ENCODE measurements around the gene MIF.

DNA sequence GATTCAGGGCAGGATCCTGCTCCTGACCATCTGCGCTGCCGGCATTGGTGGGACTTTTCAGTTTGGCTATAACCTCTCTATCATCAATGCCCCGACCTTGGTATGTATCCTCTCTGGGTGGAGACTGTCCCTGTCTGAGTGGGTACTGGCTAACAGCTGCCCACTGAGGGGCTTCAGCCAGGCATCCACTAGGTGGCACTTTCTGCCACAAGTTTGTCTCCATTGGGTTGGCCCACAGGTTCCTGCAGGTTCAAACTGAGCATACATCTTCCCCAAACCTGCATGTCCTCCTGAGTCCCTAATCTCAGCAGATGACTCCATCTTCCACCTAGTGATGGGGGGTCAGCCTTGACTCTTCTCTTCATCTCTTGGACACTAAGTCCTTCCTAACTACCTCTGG is 32.1 kb upstream of the MIF start:
- TF ChIP-seq ZNF70 (CRISPR knock-in tag; IDR thresholded peaks at IDR 0.05) (no peak), ESRRG (CRISPR knock-in tag; IDR thresholded peaks at IDR 0.05) (no peak), ZC3H10 (CRISPR knock-in tag; IDR thresholded peaks at IDR 0.05) (no peak), RARB (CRISPR knock-in tag; IDR thresholded peaks at IDR 0.05) (no peak), CSDC2 (CRISPR knock-in tag; IDR thresholded peaks at IDR 0.05) (no peak), ZFP3 (CRISPR knock-in tag; IDR thresholded peaks at IDR 0.05) (no peak), GLIS3 (CRISPR knock-in tag; IDR thresholded peaks at IDR 0.05) (no peak), ZNF565 (CRISPR knock-in tag; conservative IDR thresholded peaks at IDR 0.05; ENCODE audit: low read depth) (no peak), TCF4 (CRISPR knock-in tag; IDR thresholded peaks at IDR 0.05; ENCODE audit: borderline replicate concordance) (no peak)
- TF ChIP-seq, protein P1, sequence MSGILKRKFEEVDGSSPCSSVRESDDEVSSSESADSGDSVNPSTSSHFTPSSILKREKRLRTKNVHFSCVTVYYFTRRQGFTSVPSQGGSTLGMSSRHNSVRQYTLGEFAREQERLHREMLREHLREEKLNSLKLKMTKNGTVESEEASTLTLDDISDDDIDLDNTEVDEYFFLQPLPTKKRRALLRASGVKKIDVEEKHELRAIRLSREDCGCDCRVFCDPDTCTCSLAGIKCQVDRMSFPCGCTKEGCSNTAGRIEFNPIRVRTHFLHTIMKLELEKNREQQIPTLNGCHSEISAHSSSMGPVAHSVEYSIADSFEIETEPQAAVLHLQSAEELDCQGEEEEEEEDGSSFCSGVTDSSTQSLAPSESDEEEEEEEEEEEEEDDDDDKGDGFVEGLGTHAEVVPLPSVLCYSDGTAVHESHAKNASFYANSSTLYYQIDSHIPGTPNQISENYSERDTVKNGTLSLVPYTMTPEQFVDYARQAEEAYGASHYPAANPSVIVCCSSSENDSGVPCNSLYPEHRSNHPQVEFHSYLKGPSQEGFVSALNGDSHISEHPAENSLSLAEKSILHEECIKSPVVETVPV (CRISPR knock-in tag; IDR thresholded peaks at IDR 0.05), result no peak
- TF ChIP-seq, protein P2, sequence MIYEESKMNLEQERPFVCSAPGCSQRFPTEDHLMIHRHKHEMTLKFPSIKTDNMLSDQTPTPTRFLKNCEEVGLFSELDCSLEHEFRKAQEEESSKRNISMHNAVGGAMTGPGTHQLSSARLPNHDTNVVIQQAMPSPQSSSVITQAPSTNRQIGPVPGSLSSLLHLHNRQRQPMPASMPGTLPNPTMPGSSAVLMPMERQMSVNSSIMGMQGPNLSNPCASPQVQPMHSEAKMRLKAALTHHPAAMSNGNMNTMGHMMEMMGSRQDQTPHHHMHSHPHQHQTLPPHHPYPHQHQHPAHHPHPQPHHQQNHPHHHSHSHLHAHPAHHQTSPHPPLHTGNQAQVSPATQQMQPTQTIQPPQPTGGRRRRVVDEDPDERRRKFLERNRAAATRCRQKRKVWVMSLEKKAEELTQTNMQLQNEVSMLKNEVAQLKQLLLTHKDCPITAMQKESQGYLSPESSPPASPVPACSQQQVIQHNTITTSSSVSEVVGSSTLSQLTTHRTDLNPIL (CRISPR knock-in tag; IDR thresholded peaks at IDR 0.05; ENCODE audit: low read depth), result no peak

All from SK-N-SH treated with all-trans-retinoic acid at 6 μM for 48 hours (cell line).